GM18867 (cell line): ENCODE measurements around the gene FBXW10B.
A peak's percentile ranks its signal among the peaks of the same experiment; 100 is the strongest.
"Not testable (repeated sequence)": the region's sequence is repeated elsewhere in the genome, so short reads cannot be mapped to it uniquely, and the experiment has no call there.

ENCODE experiments used
- ATAC-seq: cut with Tn5 transposase; IDR thresholded peaks from one replicate; pipeline ENCODE4 v1.9.1; 2021; ENCODE audit warnings: mild to moderate bottlenecking, moderate library complexity; ENCODE audit not compliant: unreplicated experiment

FBXW10B gene

DNA sequence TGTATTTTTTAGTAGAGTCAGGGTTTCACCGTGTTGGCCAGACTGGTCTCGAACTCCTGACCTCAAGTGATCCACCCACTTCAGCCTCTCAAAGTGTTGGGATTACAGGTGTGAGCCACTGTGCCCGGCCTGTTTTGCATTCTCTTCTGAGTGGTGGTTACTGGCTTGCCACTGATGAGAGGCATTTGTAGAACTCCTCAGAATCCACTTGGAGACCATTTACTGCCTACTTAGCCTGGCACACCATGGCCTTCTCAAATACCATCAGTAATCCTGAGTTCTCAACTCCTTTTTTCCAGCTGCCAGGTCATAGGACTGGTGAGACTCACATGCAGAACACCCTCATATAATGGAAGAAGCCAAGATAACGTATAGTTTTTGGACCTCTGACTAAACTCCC is 22.5 kb upstream of the FBXW10B start:
- ATAC-seq: not testable (repeated sequence)

DNA sequence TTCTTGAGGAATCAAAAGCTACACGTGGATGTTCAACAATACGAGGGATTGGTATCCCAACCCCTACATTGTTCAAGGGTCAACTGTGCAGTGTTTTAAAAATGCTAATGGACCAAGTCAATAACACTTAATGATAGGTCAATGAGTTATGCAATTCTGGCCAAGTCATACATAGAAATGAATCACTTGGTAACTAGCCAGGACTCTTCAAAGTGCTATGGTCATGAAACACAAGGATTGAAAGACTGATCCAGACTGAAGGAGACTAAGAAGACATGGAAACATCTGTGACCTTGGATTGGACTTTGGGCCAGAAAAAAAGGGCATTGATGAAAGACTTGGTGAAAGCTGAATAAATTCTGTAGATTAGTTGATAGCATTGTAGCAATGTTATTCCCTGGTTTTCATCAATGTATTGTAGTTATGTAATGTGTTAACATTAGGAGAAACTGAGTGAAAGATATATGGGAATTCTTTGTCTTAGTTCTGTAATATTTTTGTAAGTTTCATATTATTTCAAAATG is 11.5 kb upstream of the FBXW10B start:
- ATAC-seq: not testable (repeated sequence)

DNA sequence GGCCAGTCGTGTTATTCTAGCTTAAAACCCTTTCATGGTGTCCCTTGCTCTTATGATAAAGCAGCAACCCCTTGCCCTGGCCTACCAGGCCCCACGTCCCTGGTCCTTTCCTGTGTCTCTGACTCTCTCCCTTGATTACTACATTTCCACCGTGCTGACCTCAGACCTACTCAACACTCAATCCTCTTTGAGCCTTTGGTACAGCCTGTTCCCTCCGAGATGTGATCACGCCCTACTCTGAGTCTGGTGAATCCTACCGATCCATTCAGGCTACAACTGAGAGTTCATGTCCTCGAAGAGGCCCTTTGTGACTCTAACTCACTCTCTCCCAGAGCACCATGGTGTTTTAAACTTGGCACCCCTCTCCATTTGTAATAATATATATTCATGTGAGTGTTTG is 10.5 kb upstream of the FBXW10B start:
- not testable (repeated sequence) for ATAC-seq

DNA sequence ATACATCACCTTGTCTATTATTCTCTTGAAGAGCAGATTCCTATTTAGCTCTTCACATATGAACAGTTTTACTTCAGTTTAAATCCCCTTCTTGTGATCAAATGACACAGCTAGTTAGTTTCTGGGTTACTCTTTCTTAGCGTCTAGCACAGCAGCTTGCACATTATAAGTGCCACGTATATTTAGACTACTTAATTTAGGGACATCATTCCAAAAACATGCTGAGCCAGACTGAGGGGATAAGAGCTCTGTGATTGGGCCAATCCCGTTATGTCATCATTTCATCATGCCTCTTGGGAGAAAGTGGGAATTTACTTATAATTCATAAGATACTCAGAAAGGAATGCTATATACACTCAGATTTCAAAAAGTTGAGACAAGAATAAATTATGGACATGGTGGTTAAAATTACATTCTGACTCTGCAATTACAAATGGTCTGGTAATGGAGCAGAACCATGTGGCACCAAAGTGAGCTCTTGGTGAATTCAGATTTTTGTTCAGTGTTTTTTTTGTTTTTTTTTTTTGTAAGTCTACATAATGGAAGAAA is 4.2 kb upstream of the FBXW10B start:
- not testable (repeated sequence) for ATAC-seq

DNA sequence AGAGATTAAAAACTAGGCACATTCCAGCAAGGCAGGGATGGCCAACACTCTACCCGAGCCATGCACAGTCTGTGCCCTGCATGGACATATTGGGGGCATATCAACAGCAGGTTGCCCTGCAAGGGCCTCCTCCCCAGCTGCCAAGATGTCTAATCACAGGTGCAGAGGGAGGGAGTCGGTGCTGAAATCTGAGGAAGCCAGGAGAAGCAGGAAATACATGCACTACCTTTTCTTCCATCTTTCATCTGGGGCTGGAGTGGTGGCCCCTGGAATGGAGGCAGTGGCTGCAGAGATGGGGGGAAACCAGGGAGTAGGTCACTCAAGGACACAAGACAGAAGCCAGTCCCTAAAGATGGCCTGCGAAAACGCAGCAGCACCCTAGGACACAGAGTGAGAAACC is 3.8 kb upstream of the FBXW10B start:
- ATAC-seq: not testable (repeated sequence)

DNA sequence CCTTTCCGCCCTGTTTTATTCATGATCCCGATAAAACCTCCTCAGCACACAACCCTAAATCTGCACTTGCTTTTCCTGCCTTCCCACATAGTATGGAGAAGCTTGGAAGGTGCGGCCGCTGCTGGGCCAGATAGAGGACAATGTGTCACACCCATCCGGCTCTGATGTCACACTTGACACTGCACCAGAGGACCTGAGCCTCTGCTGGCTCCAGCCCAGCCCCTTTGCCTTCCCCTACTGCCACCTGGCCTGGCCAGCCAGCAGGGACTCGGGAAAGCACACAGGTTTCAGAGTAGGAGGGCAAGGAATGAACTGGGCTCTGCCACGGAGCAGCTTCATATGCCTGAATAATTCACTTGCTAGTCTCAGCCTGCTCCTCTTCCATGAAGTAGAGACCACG is 2.6 kb upstream of the FBXW10B start:
- not testable (repeated sequence) for ATAC-seq

DNA sequence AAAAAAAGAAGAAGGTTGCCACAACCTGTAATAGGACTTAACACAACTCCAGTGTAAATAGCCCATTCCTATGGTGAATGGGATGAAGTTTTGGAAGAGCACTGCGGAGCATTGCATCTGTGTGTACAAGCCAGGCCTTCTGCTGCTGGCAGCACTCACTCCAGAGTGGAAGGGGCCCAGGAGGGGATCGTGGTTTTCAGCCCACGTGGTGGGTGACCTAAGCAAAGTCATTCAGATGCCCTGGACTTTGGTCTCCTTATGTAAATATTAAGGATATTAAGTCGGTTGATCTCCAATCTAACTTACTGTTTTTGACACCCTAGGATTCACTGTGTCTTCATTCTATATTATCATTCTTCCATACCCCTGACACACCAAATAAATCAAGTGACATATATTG is 2.7 kb downstream of the FBXW10B start:
- ATAC-seq: not testable (repeated sequence)

DNA sequence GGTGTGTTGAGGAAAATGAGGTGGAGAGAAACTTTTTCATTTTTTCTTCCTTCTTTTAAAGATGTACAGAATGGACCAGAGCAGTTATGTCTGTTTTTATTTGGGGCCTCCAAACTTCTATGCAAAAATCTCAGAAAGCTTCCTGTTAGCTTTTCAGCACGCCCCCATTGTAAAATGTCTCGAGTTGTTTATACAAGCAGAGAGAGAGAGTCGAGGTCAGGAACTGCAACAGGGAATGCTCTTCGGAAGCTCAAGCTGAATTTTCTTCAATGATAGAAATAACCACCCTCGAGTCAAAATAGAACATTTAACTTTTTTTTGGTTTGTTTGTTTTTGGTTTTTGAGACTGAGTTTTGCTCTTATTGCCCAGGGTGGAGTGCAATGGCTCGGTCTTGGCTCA is 3.7 kb downstream of the FBXW10B start:
- not testable (repeated sequence) for ATAC-seq

DNA sequence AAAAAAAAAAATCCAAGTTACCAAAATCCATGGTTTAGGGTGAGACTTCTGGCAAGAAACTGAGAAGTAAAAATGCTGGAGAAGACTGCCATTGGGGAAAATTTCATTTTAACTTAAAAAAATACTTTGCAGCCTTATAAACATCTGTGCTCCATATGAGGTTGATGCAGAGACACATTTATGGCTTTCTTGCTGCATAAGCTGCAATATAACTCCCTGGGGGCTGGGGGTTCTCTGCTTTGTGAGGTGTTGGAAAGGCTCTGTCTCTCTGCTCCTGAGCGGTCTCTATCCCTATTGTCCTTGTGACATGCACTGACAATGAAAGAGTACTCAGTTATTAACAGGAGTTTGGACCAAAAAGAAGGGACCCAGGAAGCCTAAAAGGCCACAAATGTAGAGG is 6.4 kb downstream of the FBXW10B start:
- ATAC-seq: not testable (repeated sequence)

DNA sequence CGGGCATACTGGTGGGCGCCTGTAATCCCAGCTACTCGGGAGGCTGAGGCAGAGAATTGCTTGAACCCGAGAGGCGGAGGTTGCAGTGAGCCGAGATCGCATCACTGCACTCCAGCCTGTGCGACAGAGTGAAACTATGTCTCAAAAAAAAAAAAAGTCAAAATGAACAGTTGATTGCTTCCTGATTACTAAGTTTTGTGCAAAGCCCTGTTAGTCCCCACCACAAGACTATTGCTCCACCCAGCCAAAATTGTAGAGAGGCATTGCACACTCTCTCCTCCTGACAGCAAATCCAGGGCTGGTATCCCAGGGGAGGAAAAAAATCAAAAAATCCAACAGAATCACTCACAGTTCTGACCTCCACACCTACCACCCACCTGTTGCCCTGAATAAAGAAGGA is 26.5 kb downstream of the FBXW10B start:
- not testable (repeated sequence) for ATAC-seq

DNA sequence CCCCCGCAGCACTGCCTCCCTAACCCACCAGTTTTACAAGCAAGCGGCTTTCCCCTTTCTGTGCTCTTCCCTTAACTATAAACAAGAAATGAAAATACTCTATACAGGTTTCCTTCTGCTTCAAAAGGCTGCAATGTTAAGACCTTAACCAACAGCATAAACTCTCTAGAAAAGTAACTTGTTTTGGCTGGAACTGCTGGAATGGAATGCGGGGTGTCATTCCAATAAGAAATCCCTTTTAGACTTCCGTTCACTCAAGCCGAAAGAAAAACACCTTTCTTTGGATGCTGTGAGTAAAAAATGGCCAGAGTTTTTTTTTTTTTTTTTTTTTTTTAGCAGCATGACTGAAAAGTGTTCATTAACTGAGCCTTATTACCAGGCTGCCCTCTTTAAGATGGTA is 27.5 kb downstream of the FBXW10B start:
- not testable (repeated sequence) for ATAC-seq

DNA sequence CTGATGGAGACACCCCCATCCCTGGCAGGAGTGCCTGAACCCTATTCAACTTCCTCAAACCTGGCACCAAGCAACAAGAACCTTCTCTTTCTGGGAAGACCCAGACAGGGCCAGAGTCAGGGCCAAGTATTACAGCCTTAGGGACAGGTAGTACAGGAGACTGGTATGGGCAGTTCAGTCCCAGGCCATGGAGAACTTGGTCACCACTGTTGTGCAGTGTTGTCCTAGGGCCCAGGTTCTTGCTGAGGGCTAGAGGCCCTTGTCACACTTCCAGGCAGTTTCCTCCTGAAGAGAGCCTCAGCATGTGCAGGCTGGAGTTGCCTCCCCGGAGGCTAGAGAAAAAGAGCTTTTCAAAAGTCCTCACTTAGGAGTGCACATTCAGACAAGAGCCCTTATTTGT is 28.7 kb downstream of the FBXW10B start:
- not testable (repeated sequence) for ATAC-seq

DNA sequence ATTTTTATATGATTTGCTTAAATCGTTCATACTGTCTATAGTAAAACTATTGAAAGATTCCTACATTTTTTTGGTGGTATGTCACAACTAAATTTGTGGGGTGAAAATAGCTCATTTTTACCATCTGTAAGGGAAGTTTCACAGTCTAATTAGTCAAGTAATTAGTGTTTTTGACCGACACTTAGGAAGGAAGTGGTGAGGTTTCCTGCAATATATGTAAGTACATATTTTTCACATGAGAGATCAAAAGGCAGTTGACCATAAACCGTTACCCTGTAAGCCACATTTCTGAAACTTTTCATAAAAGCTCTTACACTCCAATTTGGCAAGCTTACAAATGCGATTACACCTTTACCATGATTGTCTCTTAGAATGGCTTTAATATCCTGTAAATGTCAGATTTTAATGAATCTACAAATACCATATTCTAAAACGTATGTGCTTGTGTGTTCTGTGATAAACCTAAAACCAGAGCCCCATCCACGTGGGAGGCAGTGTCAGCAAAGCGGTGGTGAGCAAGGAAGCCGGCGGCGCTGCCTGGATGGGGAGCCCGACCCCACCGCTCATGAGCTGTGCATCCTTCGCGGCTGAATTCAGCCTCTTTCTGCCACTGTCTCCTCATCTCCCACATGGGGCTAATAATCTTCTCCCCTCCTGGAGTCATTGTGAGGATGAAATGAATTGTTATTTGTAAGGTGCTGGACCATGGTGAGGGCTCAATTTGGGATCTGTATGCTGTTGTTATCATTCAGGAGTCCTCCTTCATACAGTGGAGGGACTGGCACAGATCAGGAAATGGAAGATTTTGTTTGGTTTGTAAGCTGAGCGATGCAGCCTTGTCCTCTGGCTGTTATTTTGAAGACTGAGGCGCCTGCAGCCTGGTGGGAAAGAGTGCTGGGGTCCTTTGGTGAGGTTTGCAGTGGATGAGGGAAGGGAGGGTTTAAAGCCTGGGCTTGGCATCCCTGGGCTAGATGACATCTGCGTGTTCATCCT is 29.7 kb downstream of the FBXW10B start:
- ATAC-seq: peak; percentile 89

DNA sequence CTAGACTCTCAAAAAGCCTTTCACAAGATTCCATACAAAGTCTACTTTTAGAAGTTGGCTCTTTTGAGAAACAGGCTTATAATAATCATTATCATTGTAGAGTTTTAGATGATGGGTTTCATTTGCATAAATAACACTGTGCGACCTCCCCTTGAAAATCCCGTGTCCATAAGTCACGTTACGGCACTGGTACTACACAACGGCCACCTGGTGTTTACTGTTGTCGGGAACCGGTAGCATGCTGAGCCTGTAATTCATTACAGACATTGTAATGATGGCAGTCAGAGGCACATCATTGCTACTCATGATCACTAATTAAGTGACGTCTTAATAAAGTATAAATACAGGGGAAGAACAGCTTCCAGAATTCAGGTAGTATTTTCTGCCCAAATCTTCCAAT is 31.5 kb downstream of the FBXW10B start:
- not testable (repeated sequence) for ATAC-seq

DNA sequence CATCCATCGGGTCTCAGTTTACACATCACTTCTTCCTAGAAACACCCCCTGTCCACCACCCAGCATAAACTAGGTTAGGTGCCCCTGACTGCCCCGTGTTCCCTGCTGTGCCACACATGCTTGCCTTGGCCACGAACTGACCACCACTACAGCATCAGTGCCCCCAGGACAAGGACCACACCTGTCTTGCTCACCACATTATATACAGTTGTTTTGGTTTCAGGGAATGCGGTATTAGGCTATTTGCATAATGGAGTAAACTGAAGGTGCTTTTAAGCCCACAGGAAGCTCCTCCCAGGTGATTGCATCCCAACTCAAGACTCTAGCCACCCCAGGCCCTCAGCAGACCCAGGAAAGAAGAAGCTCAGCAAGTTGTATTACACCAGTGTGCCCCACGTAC is 36.2 kb downstream of the FBXW10B start:
- ATAC-seq: not testable (repeated sequence)

DNA sequence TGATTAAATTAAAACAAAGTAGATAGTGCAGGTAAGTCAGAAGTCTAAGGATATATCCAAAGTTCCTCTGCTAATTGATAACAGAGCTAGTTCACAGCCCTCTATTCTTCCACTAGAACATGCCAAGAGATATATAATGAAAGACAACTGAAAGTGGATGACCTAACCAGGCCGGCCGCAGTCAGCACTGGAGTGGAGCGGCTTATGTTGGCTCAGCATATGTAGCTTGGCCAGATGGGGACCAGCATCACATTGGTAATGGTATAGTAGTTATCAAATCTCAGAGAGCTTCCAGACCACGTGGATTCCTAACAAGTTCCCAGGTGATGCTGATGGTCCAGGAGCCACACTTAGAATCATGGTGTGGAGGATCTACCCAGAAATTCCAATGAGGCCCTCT is 38.0 kb downstream of the FBXW10B start:
- ATAC-seq: not testable (repeated sequence)

DNA sequence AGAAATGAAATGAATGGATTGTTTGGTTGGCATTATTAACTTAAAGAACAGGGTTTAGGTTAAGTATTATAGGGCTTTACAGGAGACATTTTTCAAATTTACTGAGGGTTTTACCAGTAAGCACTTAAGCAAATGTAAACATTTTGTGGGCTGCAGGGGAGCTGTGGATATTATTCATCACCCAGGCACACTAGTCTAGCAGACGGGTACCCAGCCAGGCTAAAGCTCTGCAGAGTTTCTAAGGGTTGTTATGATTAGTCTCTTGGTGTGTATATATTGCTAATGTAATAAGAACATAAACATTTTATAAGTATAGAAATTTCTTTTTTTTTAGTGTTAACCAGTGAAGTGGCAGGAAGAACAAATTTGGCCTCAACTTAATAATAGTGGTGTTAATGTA is 42.7 kb downstream of the FBXW10B start:
- not testable (repeated sequence) for ATAC-seq

DNA sequence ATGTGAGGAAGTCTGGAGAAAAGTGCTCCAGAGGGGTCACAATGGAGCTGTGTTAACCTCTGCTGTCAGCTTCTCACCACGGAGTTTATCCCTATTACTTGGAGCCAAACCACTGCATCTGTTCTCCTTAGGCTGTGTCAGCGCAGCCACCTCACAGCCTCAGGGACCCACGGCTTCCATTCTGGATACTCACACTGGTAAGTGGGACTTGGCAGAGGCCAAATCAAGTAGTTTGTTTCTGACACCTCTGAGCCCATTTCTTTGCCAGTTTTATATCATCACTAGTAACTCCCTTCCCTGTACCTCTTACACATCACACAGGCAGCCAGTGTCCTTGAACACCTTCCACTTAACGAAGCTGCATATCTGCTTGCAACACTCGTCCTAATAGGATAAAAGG is 44.8 kb downstream of the FBXW10B start:
- ATAC-seq: not testable (repeated sequence)

DNA sequence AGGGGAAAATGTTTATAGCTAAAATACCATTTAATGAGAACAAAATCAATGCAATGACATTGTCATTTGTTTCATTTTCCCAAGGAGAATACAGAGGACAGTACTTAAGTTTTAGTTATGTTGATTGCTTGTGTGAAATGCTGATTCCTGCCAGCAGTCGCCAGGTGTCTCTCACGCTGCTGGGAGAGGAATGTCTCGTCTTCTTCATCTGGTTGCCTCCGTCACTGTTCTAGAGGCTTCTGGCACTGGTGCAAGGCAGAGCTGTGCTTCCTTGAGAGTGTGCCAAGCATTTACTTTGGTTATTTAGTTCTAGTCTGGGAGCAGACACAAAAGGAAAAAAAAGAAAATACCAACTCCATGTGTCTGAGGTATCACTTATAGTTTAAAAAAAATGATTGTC is 45.6 kb downstream of the FBXW10B start:
- ATAC-seq: not testable (repeated sequence)
